Lower lobe of right lung (tissue), 2 donors: ENCODE results near the gene XYLB. TPM values are rescaled to one million over a fixed set of nuclear protein-coding genes. Genes with fewer than 3 reads are reported as not detected.

Experiments
- ATAC-seq, 2 donors: fragments of 200-7000 bp; cut with Tn5 transposase; one replicate each; pipeline ENCODE4 v1.9.1; 2020 to 2022; ENCODE audit warnings: mild to moderate bottlenecking in 2 of 2, moderate library complexity in 2 of 2
- DNase-seq: peaks from one replicate; pipeline ENCODE4 v3.0.0-alpha.2; 2020
- H3K27ac ChIP-seq: fragments of 200-600 bp; one replicate; pipeline ENCODE4 v1.8.0; 2022
- H3K27me3 ChIP-seq: fragments of 200-600 bp; one replicate; pipeline ENCODE4 v1.8.0; 2022; ENCODE audit warnings: low read depth
- H3K36me3 ChIP-seq: fragments of 200-600 bp; one replicate; pipeline ENCODE4 v1.8.0; 2022; ENCODE audit warnings: mild to moderate bottlenecking
- H3K4me1 ChIP-seq: fragments of 200-600 bp; one replicate; pipeline ENCODE4 v1.8.0; 2022
- H3K4me3 ChIP-seq: fragments of 200-600 bp; one replicate; pipeline ENCODE4 v1.8.0; 2022; ENCODE audit warnings: mild to moderate bottlenecking
- H3K9me3 ChIP-seq: fragments of 200-600 bp; one replicate; pipeline ENCODE4 v1.8.0; 2022
- CTCF ChIP-seq: fragments of 200-600 bp; IDR thresholded peaks from one replicate; pipeline ENCODE4 v1.8.0; 2022; ENCODE audit warnings: antibody characterized with exemption, mild to moderate bottlenecking
- intact Hi-C: fragments of 100-400 bp; cut with DNase I; formaldehyde crosslinking; loops from one replicate; pipeline ENCODE4 v1.11.0; 2022
- total RNA-seq: library from RNA; stranded (reverse); fragmentation: NEBNext Ultra II Directional; extraction: Animal tissue kit (Norgen Biotek cat#: 25700); gene quantifications from one replicate; pipeline ENCODE4 v1.2.1, GENCODE V29; 2021
- donor health status: DM: no; HTN: yes; CAD: no; lungs with severe emphysema.

The XYLB gene
- total RNA-seq, 1 donor from 2014 or later = 2.7 TPM

GRCh38 chr3:38379201-38379770 lies 32.7 kb downstream of the XYLB start:
- DNase-seq (no peak), ATAC-seq (no peak)
- Histone ChIP-seq H3K27ac (no peak overlapping the region), H3K36me3 (peaks cover 17% of the 10 kb centered on the region), H3K4me1 (no peaks in the 10 kb centered on the region), H3K4me3 (no peak overlapping the region), H3K27me3 (no peaks in the 10 kb centered on the region), H3K9me3 (no peaks in the 10 kb centered on the region)
- no peak for TF ChIP-seq CTCF
- intact Hi-C loops = no loop called here

GRCh38 chr3:38382506-38383080 lies 36.0 kb downstream of the XYLB start:
- Histone ChIP-seq H3K9me3 (peaks cover 16% of the 10 kb centered on the region), H3K4me3 (no peak overlapping the region), H3K27me3 (no peaks in the 10 kb centered on the region), H3K36me3 (peaks cover 12% of the 10 kb centered on the region), H3K4me1 (no peaks in the 10 kb centered on the region), H3K27ac (no peak overlapping the region)
- TF ChIP-seq CTCF = no peak
- ATAC-seq = no peak
- no peak for DNase-seq
- intact Hi-C loops = no loop called here

GRCh38 chr3:38383156-38383875 lies 36.7 kb downstream of the XYLB start:
- ATAC-seq (no peak), DNase-seq (no peak)
- Histone ChIP-seq H3K36me3 (peaks cover 8% of the 10 kb centered on the region), H3K27me3 (no peaks in the 10 kb centered on the region), H3K4me1 (no peaks in the 10 kb centered on the region), H3K9me3 (peaks cover 18% of the 10 kb centered on the region), H3K27ac (no peak overlapping the region), H3K4me3 (no peak overlapping the region)
- TF ChIP-seq CTCF = no peak
- intact Hi-C loops = no loop called here

GRCh38 chr3:38386992-38387750 lies 40.6 kb downstream of the XYLB start:
- Histone ChIP-seq H3K4me3 (no peak overlapping the region), H3K27me3 (no peaks in the 10 kb centered on the region), H3K27ac (no peak overlapping the region), H3K4me1 (no peaks in the 10 kb centered on the region), H3K9me3 (peaks cover 18% of the 10 kb centered on the region), H3K36me3 (no peaks in the 10 kb centered on the region)
- intact Hi-C loops = no loop called here
- no peak for DNase-seq
- TF ChIP-seq CTCF = no peak
- ATAC-seq = no peak

GRCh38 chr3:38387862-38388261 lies 41.3 kb downstream of the XYLB start:
- no peak for ATAC-seq

More at GRCh38 chr3:38387862-38388261, 41.3 kb downstream of the XYLB start:
- intact Hi-C loops = no loop called here
- TF ChIP-seq CTCF = no peak
- DNase-seq = no peak
- H3K4me1 ChIP-seq = no peaks in the 10 kb centered on the region
- peaks cover 18% of the 10 kb centered on the region for H3K9me3 ChIP-seq
- H3K36me3 ChIP-seq = no peaks in the 10 kb centered on the region
- H3K27ac ChIP-seq = no peak overlapping the region
- H3K4me3 ChIP-seq = no peak overlapping the region
- no peaks in the 10 kb centered on the region for H3K27me3 ChIP-seq
